SK-N-MC (cell line): Measurements from ENCODE around the gene TBC1D22A.
"Not testable (repeated sequence)": the region's sequence is repeated elsewhere in the genome, so short reads cannot be mapped to it uniquely, and the experiment has no call there.

Experiments used
- DNase-seq: peaks from one replicate; pipeline ENCODE4 v3.0.0-alpha.2; 2011; ENCODE audit warnings: low read depth, low spot score
- H3K27ac ChIP-seq: fragments of 200-600 bp; sonication (generic); 2 replicates; pipeline ENCODE4 v1.5.1; 2016; ENCODE audit warnings: mixed run types
- H3K36me3 ChIP-seq: fragments of 200-600 bp; sonication (generic); 2 replicates; pipeline ENCODE4 v1.6.1; 2017; ENCODE audit warnings: antibody characterized with exemption, low read length, mixed read lengths; ENCODE audit not compliant: insufficient read depth
- H3K4me3 ChIP-seq: fragments of 200-600 bp; sonication (generic); 2 replicates; pipeline ENCODE4 v1.5.1; 2016
- H3K9ac ChIP-seq: fragments of 200-600 bp; sonication (generic); 2 replicates; pipeline ENCODE4 v1.8.0; 2017; ENCODE audit warnings: mixed run types, mixed read lengths; ENCODE audit not compliant: insufficient read length
- H3K9me3 ChIP-seq: fragments of 200-600 bp; sonication (generic); 2 replicates; pipeline ENCODE4 v1.6.1; 2017; ENCODE audit warnings: low read depth, mild to moderate bottlenecking, antibody characterized with exemption, low read length, moderate library complexity, mixed read lengths
- EZH2 ChIP-seq: fragments of 200-600 bp; sonication (generic); IDR thresholded peaks from one replicate; pipeline ENCODE4 v1.6.1; 2017; ENCODE audit warnings: antibody characterized with exemption
- FOXP2 ChIP-seq: optimal IDR thresholded peaks from 2 replicates; pipeline ENCODE3; 2011; ENCODE audit warnings: mild to moderate bottlenecking, moderate library complexity; ENCODE audit not compliant: insufficient read depth; ENCODE audit errors: extremely low read length, control extremely low read depth
- POLR2AphosphoS5 ChIP-seq: IDR thresholded peaks from 2 replicates; pipeline ENCODE4 v1.6.1; 2012; ENCODE audit warnings: mild to moderate bottlenecking, low read depth, low read length, borderline replicate concordance

The TBC1D22A gene

DNA sequence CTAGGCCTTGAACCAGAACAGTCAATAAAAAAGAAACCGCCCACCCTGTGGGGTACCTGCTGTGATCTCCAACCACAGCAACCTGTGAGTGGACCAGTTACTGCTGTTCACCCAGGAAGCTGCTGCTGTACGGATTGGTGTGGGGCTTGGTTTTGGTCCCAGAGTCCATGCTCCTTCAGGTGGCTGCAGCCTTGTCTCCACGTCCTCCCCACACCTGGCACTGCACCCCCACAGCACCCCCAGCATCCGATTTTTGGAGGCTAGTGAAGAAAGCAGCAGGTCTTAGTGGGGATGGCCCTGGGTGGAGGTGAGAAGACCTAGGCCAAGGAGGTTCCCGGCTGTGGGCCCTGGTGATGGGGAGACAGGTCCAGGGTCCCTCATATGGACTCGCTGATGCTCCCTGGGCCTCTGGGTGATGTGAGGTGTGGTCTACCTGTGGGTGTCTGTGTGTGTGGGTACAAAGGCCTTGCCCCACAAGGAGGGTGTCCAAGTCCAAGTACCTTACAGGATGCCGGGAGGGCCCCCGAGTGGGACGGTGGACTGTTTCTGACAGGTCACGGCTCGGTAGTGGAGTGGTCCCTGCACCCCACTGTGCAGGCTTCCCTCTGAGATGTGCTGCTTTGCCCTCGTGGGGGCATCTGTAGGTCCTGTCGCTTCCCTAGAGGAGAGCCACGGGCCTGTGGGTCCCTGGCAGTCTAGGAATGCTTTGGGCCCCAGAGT is 283.4 kb downstream of the TBC1D22A start:
- H3K9me3 ChIP-seq: no peaks in the 10 kb centered on the region
- TF ChIP-seq FOXP2: no peak
- TF ChIP-seq POLR2AphosphoS5: no peak
- no peak for TF ChIP-seq EZH2

DNA sequence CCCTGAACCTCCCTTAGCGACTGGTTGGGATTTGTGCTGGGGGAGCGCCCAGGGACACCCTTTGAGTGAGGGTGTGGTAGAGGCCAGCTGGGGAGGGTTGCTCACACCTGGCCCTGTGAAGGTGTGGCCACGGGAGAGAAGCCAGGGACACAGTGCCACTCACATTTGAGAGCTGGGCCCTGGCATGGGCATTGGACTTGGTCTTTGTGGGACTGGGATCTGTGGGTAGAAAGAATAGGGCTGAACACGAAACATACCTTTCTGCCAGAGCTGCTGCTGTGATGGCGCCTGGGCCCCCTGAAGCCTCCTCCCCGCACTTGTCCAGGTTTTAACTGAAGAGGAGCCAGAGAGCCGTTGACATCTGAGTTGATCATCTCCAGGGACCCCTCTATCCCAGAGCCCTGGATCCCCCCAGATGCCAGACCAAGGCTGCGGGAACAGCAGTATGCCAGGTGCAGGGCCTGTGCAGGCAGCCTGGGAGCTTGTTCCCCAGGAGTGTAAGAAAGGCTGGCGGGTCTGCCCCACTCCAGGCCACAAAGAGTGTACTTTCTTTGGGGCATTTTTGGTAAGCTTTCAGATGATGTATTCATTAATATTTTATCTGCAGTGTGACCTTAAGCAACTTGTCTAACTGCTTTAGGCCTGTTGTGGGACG is 284.1 kb downstream of the TBC1D22A start:
- Histone ChIP-seq H3K9me3 (no peaks in the 10 kb centered on the region), H3K9ac (no peak overlapping the region), H3K36me3 (no peaks in the 10 kb centered on the region), H3K27ac (no peak overlapping the region), H3K4me3 (no peak overlapping the region)
- TF ChIP-seq POLR2AphosphoS5 (no peak), FOXP2 (no peak), EZH2 (no peak)
- DNase-seq: no peak

More for the DNA sequence above, 283.4 kb downstream of the TBC1D22A start:
- Histone ChIP-seq H3K27ac (no peak overlapping the region), H3K9ac (no peak overlapping the region), H3K36me3 (no peaks in the 10 kb centered on the region), H3K4me3 (no peak overlapping the region)
- DNase-seq: no peak

DNA sequence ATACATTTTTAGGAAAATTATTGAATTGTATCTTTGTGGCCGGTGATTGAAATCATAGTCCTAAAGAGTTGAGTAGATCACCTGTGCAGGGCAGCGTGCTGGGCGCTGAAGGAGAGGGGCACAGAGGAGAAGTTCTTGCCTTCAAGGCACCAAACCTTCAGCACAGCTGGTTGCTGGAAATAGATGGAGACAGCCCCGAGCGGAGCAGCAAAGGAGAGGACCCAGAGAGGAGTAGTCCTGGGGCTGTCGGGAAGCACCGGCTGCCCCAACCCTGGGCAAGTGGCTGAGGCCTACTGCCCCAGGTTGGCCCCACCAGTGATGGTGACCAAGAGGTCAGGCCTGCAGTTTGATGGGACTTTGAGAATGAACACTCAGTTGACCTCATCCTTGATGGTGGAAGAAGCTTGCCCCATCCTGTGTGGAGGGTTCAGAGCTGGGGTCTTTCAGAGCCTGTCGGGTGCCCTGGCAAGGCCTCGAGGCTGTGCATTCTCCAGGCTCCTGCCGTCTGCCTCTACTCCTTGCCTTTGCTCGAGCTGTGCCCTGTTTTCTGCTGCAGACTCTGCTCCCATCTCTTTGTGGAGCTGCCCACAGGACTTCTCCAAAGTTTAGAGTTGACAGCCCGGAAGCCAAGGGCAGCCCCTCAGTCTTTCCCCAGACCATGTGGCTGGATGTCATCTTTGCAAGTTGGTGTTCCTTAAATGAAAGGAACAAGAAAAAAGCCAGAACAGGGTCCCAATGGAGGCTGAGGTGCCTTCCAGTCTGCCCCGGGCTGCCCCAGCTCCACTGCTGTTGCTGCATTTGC is 285.1 kb downstream of the TBC1D22A start:
- Histone ChIP-seq H3K36me3 (no peaks in the 10 kb centered on the region), H3K27ac (no peak overlapping the region), H3K9ac (no peak overlapping the region), H3K9me3 (no peaks in the 10 kb centered on the region), H3K4me3 (no peak overlapping the region)
- TF ChIP-seq FOXP2 (no peak), POLR2AphosphoS5 (no peak), EZH2 (no peak)
- no peak for DNase-seq

DNA sequence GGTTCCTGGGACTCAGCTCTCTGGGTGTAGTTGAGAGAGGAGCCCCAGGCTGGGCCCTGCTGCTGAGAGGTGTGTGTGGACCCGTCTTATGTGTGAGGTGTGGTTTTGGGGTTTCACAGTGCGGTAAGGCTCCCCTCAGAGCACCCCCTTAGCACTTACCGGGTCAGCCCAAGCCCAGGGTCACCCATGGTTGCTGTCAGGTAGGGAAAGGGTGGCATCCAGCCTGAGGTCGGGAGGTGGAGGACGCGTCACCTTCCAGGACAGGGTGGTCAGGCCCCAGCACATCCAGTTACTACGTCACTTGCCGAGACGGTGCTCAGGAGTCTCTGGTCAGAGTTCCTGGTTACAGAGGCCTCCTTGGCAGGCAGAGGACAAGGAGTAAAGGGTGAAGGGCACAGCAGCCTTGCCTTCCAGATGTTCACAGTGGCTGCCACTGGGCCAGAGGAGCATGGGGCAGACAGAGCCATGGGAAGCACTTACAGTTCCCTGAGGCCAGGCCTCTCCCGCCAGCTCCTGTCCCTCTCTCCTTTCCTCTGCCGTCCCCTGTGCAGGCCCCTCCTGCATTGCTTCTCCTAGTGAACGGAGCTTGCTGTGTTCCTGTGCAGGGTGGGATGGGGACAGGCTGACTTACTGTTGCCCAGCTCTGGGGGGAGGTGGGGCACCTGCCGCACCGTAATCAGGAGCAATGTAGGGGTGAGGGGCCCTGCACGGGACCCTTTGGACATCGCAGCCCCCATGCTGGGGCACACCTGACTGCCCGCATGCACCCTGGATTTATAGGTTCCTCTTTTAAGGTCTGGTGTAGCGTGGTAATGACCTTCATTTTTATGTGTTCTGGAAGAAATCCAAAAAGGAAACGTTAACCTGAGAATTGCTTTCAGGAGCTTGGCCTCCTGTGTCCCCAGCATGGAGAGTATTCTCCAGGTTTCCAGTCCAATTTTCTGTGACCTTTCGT is 285.9 kb downstream of the TBC1D22A start:
- Histone ChIP-seq H3K36me3 (no peaks in the 10 kb centered on the region), H3K27ac (no peak overlapping the region), H3K9ac (no peak overlapping the region), H3K4me3 (no peak overlapping the region), H3K9me3 (no peaks in the 10 kb centered on the region)
- TF ChIP-seq FOXP2 (no peak), POLR2AphosphoS5 (no peak), EZH2 (no peak)
- no peak for DNase-seq

DNA sequence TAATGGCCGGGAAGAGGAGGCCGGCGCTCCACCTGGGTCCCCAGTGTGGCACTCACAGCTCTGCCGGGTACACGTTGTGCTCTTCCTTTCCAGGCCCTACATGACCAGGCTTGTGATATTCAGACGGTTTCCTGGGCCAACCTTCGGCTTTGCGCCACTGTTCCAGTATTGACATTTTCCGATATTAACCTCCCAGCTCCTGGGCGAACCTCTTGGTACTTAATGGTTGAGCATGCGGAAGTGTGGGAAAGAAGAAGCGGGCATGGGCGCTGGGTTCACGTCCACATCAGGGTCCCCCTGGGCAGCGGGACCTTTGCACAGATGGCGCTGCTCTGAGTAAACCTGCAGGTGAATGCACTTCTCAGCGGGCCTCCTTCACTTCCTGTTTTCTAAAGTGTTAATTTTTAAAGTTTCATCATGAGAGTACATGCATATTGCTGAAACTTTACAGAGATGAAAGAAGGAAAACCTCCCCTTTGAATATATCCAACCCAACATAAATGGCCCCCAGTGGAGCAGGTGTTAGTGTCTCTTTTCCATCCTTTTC is 286.7 kb downstream of the TBC1D22A start:
- DNase-seq: no peak
- no peak overlapping the region for H3K9ac ChIP-seq
- no peak overlapping the region for H3K4me3 ChIP-seq
- H3K9me3 ChIP-seq: no peaks in the 10 kb centered on the region
- no peak for TF ChIP-seq EZH2
- no peak for TF ChIP-seq POLR2AphosphoS5
- TF ChIP-seq FOXP2: no peak
- no peaks in the 10 kb centered on the region for H3K36me3 ChIP-seq
- no peak overlapping the region for H3K27ac ChIP-seq

DNA sequence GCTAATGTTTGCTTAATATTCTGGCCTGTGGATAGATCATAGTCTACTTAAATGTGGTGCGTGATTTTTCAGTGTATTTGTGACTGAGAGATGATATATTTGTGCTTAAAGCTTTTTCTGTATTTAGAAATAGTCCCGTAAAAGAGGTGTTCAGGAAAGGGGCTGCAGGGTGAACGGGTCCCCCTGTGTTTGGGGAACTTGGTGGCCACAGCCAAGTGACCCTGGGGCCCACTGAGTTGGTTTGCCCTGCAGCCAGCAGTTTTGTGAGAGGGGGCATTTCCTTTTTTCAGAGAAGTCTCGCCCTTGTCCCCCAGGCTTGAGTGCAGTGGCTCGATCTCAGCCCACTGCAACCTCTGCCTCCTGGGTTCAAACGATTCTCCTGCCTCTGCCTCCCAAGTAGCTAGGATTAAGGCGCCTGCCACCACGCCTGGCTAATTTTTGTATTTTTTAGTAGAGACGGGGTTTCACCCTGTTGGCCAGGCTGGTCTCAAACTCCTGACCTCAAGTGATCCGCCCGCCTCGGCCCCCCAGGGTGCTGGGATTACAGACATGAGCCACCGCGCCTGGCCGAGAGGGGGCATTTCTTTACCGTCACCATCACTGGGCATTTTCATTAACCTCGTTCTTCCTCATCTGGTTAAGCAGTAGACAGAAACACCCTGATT is 287.4 kb downstream of the TBC1D22A start:
- not testable (repeated sequence) for H3K4me3 ChIP-seq, DNase-seq, H3K27ac ChIP-seq, H3K36me3 ChIP-seq, H3K9ac ChIP-seq, H3K9me3 ChIP-seq

DNA sequence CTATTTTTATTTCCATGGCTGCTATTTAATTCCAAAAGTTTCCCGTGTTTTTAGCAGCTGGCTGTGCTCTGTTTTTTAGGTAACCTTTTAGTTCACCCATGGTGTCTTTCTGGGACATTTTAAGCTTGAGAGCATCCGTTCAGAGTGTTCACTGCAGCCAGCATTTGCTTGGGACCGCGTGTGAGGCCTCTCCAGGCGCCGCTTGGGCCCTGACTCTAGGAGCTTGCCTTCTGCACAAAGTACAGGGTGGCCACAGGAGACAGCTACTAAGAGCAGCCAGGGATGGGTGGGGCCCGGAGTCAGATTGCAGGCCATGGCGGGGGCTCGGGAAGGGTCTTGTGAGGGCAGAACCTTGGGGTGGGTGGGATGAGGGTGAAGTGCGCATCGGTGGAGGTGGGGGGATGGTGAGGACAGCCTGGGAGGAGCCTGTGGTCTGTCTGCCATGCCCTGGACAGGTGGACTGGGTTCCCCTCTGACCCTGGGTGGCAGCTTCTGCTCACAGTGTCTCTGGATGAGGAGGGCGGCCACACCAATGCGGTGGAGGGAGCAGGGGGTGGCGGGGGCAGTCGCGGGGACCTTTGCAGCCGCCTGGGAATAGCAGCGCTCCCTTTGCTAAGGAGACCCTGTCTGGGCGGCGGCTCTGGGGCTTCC is 288.1 kb downstream of the TBC1D22A start:
- no peak for DNase-seq
- H3K27ac ChIP-seq: no peak overlapping the region
- H3K4me3 ChIP-seq: no peak overlapping the region
- TF ChIP-seq POLR2AphosphoS5 (no peak), EZH2 (no peak), FOXP2 (no peak)
- H3K9ac ChIP-seq: no peak overlapping the region
- no peaks in the 10 kb centered on the region for H3K36me3 ChIP-seq
- no peaks in the 10 kb centered on the region for H3K9me3 ChIP-seq
